ENCODE data around the gene SPEG.

The SPEG gene

GRCh38 chr2:219443697-219444023 lies 9.0 kb downstream of the SPEG start:
- DNase-seq (ENCODE audit: low spot score), result no peak

- DNase-seq (ENCODE audit: low spot score), result peak; percentile 54
Measured at GRCh38 chr2:219444566-219445091, 10.0 kb downstream of the SPEG start.

- no peak for DNase-seq (ENCODE audit: low spot score)
Measured at GRCh38 chr2:219445220-219445640, 10.6 kb downstream of the SPEG start.

DNA sequence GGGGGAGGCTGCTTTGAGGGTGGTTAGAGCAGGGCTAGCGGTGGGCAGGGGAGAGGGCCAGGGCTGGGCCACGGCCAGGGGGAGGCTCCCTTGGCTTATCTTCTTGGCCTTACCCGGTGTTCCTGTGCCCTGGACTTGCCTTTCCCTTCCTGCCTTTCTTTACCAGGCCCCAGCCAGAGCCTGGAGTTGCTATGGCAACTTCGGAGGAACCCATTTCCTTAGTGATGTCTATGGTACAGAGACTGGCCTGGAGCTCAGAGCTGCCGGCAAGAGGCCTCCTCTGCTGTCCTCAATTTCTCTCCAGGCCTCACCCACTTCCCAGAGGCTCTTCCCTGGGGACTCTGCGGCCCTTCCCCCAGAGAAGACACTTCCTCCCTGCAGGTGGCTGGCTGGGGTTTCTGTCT lies 11.5 kb downstream of the SPEG start:
- peak; percentile 69 for DNase-seq (ENCODE audit: low spot score)

- DNase-seq (ENCODE audit: low spot score), result no peak
Measured at GRCh38 chr2:219446689-219447088, 12.0 kb downstream of the SPEG start.

DNA sequence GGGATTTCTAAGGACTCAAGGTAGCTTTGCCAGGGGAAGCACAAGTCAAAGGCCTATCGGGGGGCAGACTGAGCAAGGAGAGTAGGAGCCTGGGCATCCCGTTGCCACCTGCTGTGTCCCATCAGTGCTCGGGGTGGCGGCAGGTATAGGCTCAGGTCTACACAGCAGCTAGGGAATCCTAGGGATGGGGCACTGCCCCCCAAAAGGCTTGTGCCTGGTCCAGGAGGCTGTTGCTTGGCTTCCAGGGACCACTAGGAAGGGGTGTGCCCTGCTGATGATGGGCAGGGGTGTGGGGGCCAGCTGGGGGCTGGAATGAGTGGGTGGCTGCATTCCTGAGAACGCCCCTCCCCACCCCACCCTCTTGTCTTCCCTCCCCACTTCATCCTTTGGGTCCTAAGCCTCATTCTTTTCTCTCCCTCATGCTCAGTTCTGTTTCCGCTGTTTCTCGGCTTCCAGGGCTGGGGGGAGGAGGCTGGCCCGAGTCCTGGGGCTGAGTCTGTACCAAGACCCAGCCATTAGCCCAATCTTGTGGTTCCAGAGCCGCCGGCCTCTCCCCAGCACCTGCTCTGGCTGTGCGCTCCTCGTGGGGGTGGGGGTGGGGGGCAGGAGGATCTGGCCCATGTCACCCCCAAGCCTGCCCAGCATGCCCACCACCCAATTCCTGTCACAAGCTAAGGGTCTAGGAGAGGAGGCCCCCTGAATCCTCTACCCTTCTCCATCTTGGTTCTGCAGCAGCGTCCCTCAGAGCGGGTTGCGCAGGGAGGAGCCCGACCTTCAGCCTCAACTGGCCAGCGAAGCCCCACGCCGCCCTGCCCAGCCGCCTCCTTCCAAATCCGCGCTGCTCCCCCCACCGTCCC lies 12.8 kb downstream of the SPEG start:
- DNase-seq (ENCODE audit: low spot score), result no peak

DNA sequence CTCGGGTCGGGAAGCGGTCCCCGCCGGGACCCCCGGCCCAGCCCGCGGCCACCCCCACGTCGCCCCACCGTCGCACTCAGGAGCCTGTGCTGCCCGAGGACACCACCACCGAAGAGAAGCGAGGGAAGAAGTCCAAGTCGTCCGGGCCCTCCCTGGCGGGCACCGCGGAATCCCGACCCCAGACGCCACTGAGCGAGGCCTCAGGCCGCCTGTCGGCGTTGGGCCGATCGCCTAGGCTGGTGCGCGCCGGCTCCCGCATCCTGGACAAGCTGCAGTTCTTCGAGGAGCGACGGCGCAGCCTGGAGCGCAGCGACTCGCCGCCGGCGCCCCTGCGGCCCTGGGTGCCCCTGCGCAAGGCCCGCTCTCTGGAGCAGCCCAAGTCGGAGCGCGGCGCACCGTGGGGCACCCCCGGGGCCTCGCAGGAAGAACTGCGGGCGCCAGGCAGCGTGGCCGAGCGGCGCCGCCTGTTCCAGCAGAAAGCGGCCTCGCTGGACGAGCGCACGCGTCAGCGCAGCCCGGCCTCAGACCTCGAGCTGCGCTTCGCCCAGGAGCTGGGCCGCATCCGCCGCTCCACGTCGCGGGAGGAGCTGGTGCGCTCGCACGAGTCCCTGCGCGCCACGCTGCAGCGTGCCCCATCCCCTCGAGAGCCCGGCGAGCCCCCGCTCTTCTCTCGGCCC lies 13.6 kb downstream of the SPEG start:
- no peak for DNase-seq (ENCODE audit: low spot score)

DNA sequence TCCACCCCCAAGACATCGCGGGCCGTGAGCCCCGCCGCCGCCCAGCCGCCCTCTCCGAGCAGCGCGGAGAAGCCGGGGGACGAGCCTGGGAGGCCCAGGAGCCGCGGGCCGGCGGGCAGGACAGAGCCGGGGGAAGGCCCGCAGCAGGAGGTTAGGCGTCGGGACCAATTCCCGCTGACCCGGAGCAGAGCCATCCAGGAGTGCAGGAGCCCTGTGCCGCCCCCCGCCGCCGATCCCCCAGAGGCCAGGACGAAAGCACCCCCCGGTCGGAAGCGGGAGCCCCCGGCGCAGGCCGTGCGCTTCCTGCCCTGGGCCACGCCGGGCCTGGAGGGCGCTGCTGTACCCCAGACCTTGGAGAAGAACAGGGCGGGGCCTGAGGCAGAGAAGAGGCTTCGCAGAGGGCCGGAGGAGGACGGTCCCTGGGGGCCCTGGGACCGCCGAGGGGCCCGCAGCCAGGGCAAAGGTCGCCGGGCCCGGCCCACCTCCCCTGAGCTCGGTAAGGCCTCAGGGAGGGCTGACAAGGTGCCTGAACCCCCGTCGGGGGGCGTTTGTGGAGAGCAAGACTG lies 14.2 kb downstream of the SPEG start:
- no peak for DNase-seq (ENCODE audit: low spot score)

- DNase-seq (ENCODE audit: low spot score), result no peak
Measured at GRCh38 chr2:219449609-219450008, 15.0 kb downstream of the SPEG start.

DNA sequence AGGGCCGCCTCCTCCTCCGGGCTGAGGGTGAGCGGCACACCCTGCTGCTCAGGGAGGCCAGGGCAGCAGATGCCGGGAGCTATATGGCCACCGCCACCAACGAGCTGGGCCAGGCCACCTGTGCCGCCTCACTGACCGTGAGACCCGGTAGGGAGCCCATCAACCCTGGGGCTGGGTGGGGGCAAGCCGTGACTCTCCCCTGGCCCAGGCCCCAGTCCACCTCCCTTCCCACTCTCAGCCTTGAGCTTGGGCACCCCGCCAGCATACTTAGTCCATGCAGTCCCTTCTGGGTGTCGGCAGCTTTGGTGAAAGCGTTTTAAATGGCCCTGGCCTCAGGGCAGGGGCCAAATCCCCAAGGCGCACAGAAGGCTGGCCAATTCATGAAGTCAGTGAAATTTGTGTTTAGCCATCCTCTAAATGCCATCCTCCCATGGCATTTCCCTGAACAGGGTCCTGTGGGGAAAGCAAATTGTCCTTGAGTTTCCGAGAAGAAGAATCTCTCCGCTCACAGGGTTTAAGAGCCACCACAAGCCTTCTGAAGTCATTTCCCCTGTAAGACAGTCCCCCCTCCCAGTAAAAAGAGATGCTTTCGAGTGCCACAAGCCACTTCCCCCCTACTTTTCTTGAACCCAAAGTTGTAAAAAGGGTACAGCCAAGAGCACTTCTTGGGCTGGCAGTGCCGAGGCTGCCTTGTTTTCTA lies 17.2 kb downstream of the SPEG start:
- DNase-seq (ENCODE audit: low spot score), result no peak

GRCh38 chr2:219452361-219453317 lies 18.0 kb downstream of the SPEG start:
- DNase-seq (ENCODE audit: low spot score), result peak; percentile 68

DNA sequence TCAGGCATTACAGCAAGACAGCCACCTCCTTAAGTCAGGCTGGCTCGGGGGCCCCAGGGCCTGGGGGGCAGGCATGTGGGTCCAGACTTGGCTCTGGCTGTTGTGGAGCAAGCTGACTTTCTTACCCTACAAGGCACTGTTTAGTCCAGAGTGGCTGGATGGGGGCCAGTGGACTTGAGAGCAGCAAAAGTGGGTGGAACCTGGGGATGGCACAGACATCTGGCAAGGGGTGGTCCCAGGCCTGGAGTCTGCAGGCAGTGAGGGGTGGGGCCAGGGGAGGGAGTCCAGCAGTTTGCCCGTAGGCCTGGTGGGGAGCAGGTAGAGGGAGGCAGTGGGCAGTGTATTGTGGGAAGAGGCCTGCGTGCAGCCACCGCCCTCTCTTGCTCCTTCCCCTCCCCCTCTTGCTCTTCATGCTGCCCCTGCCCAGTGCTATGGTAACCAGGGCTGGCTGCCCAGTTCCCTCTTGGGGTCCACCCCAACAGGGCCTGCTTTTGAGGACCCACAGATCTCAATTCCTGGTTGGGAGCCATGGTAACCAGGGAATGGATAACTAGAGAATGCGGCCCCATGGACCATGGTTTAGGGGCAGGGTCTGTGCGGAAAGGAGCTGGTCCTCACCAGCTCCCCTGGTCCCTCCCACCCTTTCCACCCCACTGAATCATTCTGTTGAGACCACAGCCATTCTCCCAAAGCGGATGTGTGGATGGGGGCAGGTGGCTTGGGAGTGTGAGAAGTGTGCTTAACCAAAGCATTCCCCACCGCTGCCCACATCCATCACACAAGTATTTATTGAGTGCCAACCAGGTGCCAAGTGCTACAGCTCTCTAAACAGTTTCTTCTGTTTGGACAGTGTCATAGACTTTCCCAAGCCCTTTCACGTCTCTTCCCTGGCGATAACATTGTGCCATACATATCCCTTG lies 19.3 kb downstream of the SPEG start:
- DNase-seq (ENCODE audit: low spot score), result peak; percentile 42

DNA sequence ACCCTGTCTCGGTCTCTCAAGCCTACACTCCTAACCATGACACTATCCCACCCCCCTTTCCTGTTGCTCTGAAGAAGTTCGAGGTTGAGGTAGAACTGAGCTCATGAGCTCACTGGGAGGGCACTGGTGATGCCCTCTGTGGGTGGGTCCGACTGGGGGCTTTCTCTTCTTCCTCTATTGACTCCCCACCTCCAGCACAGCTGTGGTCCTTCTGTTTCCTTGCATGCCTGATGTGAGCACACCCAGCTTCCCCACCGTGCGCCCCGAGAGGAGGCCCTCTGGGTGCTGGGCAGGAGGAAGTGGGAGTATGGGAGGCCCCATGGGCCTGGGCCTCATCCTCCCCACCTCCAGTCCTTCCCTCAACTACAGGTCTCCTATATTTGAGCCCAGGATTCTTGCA lies 20.9 kb downstream of the SPEG start:
- no peak for DNase-seq (ENCODE audit: low spot score)

DNA sequence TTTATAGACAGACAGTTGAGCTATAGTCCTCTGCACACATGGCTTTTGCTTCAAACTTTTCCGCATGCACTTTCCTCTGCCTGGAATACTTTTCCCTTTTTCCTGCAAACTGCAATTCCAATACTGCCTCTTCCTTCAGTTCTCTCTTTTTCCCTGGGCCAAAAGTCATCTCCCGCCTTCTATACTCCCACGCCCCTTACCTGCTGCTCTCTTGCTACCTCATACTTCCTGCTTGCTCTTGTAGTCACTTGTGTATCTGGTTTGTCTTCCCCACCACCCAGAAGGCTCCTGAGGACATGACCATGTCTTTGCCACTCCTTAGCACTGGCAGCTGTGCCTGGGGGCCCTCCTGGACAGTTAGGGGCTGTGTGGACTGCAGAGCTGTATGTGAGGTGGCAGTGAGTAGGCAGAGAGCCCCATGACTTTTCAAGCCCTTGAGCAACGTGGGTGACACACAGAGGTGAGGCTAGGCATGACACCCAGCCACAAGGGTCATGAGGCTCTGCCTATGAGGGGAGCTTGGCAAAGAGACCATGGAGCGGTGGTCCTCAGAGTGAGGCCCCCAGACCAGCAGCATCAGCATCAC lies 23.2 kb downstream of the SPEG start:
- DNase-seq (ENCODE audit: low spot score), result no peak

- DNase-seq (ENCODE audit: low spot score), result no peak
Measured at GRCh38 chr2:219458996-219459395, 24.4 kb downstream of the SPEG start.

DNA sequence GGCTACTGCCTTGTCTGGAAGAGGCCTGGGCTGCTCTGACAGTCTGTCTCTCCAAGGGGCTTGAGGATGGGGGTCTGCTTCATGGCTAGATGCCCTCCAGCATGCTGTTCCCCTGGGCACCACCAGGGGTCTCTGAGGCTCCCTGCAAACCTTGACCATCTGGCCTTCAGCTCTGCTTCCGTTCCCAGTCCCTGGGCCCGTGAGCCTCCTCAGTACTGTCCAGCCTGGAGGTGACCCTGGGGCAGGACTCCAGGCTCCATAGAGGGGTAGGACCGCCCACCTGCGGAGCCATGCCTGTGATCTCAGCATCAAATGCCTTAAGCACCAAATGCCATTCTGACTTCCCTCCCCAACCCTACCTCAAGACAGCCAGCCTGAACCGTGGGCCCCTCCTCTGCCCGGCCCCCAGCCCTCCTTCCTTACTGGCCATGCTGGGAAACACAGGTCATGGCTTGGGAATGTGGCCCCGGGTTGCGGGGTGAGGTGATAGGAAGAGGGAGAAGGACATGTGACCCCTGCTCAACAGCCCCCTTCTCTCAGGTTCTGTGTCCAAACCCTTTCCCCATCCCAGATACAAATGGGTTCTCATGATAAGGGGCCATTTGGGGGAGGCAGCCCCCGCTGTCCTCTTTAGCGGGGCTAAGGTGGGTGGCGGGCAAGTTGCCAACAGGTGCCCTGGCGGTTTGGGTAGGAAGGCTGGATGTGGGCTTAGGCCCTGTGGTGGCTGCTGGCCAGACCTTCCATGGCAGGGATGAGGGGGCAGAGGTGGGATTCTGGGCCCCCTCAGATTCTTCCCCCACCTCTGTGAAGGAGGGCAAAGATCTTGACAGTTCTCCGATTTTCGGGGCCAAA lies 25.0 kb downstream of the SPEG start:
- peak; percentile 40 for DNase-seq (ENCODE audit: low spot score)

GRCh38 chr2:219460424-219460926 lies 25.8 kb downstream of the SPEG start:
- peak; percentile 62 for DNase-seq (ENCODE audit: low spot score)

DNA sequence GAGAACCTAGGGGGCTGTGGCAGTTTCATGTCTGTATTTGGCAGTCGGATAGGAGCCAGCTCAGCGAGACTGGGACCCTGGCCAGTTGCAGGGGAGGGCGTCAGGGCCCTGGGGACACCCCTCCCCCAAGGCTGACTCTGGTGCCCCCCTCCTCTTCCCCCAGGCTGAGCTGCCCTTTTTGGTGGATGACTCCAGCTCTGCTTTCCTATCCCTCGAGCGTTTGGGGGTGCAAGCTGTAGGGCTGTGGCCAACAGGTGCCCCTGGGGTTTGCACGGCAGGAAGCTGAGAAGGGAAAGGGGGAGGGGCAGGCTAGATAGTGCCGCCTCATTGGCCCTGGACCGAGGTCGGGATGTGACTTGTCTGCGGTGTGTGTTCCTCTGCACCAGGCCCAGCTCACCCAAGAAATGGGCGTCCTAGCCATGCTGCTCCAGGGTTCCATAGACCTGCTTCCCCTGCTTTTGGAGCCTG lies 26.4 kb downstream of the SPEG start:
- no peak for DNase-seq (ENCODE audit: low spot score)
